Measurements from ENCODE around the gene KLHL12. TPM values are rescaled to one million over a fixed set of nuclear protein-coding genes. Genes with fewer than 3 reads are reported as not detected.
A peak's percentile ranks its signal among the peaks of the same experiment; 100 is the strongest.
"Not testable (repeated sequence)": the region's sequence is repeated elsewhere in the genome, so short reads cannot be mapped to it uniquely, and the experiment has no call there.

Gene KLHL12
- total RNA-seq, 2 experiments from 2014 or later: 42.6 to 44.1 TPM

DNA sequence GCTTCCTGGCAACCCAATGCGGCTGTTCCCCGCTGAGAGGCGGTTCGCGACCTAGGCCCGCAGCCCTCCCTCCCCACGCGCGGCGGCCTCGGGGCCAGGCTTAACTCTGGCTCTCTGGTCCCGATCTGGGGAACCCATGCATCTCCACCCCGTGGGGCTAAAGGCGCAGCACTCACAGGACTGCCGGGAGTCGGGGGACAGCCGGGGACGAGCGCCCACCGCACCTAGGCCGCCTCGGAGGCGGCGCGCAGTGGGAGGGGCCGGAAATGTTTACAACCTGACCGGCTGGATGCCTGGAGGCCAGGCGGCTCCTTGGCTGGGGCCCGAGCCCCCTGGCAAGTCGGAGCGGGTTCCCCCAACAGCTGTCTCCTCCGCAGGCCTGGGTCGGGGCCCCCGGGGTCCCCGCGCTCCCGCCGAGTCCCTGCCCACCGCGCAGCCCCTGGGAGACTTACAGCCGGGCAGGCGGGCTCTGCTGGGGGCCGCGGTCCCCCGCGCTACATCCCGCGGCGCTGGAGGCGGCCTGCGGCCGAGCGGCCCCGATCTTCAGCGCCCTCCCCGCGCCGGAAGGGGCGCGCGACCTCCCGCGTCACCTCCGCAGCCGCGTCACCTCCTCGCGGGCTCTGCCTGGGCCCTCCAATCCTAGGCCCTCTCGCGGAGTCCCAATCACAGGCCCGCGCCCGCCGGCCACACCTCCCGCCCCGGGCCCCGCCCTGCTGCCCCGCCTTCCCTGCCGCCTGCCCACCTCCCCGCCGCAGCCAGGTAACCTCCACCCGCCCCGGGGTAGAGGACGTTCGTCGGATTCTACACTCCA, 30.9 kb upstream of the KLHL12 start, which contains the start of gene ADIPOR1:
TSS of gene ADIPOR1 (minus strand) at position 580 of the 811 bp plus-strand sequence. CDS start 7,242 bp downstream, outside the sequence.
- H3K27me3 Mint-ChIP-seq: no peaks in the 10 kb centered on the region
- peak; percentile 96 for DNase-seq
- H3K4me3 Mint-ChIP-seq: peak within 1 kb of the TSS; percentile 85
- H3K27ac Mint-ChIP-seq: peak within 1 kb of the TSS; percentile 74
- peaks cover 2% of the 10 kb centered on the region for H3K36me3 Mint-ChIP-seq
- peaks cover 34% of the 10 kb centered on the region for H3K4me1 Mint-ChIP-seq
- no peaks in the 10 kb centered on the region for H3K9me3 Mint-ChIP-seq

GRCh38 chr1:202956969-202957368, 29.9 kb upstream of the KLHL12 start:
- H3K27ac Mint-ChIP-seq: peak overlapping the region; percentile 74
- H3K9me3 Mint-ChIP-seq: no peaks in the 10 kb centered on the region
- no peaks in the 10 kb centered on the region for H3K27me3 Mint-ChIP-seq
- DNase-seq: no peak
- H3K4me1 Mint-ChIP-seq: peaks cover 40% of the 10 kb centered on the region
- peaks cover 2% of the 10 kb centered on the region for H3K36me3 Mint-ChIP-seq
- H3K4me3 Mint-ChIP-seq: peak overlapping the region; percentile 85

GRCh38 chr1:202954057-202954745, 27.2 kb upstream of the KLHL12 start:
- H3K27ac Mint-ChIP-seq: no peak overlapping the region
- H3K4me1 Mint-ChIP-seq: peaks cover 47% of the 10 kb centered on the region
- H3K4me3 Mint-ChIP-seq: no peak overlapping the region

DNA sequence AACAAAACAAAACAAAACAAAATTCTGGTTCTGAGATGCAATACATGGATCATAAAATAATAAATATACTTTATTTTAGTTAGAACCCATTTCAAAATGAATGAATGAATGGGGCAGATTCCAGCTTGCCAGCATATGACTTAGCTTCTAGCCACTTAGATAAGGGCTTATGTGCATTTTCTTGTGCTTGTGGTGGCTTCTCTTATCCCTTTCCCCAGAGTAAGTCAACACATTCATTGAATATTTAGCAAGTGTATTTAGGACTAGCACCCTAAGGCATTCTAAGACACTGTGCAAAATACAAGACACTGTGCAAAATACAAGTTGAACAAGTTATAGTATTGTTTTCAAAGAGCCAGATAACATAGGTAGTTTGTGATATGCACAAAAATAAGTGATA, 26.4 kb upstream of the KLHL12 start:
- peaks cover 4% of the 10 kb centered on the region for H3K36me3 Mint-ChIP-seq
- H3K4me1 Mint-ChIP-seq: peaks cover 43% of the 10 kb centered on the region
- H3K4me3 Mint-ChIP-seq: no peak overlapping the region
- no peaks in the 10 kb centered on the region for H3K27me3 Mint-ChIP-seq
- H3K9me3 Mint-ChIP-seq: no peaks in the 10 kb centered on the region
- no peak for DNase-seq
- no peak overlapping the region for H3K27ac Mint-ChIP-seq

More at GRCh38 chr1:202954057-202954745, 27.2 kb upstream of the KLHL12 start:
- no peaks in the 10 kb centered on the region for H3K27me3 Mint-ChIP-seq
- DNase-seq: no peak
- H3K9me3 Mint-ChIP-seq: no peaks in the 10 kb centered on the region
- peaks cover 4% of the 10 kb centered on the region for H3K36me3 Mint-ChIP-seq

- no peak for DNase-seq
- Mint-ChIP-seq H3K36me3 (peaks cover 4% of the 10 kb centered on the region), H3K27me3 (no peaks in the 10 kb centered on the region), H3K4me3 (no peak overlapping the region), H3K9me3 (no peaks in the 10 kb centered on the region), H3K4me1 (peaks cover 43% of the 10 kb centered on the region), H3K27ac (peak overlapping the region; percentile 72)
Observed at GRCh38 chr1:202952818-202953217, 25.8 kb upstream of the KLHL12 start.

DNA sequence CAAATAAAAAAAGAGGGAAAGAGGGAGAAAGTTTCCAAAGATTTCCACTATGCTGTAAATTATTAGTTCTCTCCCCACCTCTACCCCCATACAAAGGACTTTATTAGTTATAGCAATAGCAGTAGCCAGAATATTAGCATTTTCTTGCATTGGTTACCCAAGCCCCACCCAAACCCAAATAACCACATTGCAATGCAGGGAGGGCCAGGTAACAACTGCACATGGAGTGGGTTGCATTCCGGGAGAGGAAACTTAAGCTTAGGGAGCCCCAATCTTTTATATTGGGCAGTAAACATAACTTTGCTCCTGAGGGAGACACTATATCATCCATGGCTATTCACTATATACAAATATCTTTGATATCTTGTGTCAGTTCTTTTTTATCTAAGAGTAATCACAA, 25.1 kb upstream of the KLHL12 start:
- no peak overlapping the region for H3K4me3 Mint-ChIP-seq
- DNase-seq: no peak
- no peaks in the 10 kb centered on the region for H3K9me3 Mint-ChIP-seq
- H3K4me1 Mint-ChIP-seq: peaks cover 41% of the 10 kb centered on the region
- H3K36me3 Mint-ChIP-seq: peaks cover 4% of the 10 kb centered on the region
- no peaks in the 10 kb centered on the region for H3K27me3 Mint-ChIP-seq
- H3K27ac Mint-ChIP-seq: no peak overlapping the region

DNA sequence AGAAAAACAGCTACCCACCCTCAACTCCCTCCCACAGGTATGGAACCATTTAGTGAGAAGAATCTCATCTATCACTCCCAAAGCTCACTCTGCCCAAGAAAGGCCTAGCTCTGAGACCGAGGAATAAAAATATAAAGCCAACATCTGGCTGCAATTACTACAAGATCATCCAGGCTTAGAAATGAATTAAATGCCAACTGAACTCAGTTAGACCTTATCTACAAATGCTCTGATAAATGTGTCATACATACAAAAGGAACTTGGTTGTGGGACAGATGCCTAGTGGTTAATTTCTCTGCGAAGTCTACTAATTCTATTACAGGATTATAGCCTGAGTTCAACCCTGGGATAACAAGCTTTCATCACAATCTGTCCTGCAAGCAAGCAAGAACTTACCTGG, 24.4 kb upstream of the KLHL12 start:
- peaks cover 34% of the 10 kb centered on the region for H3K4me1 Mint-ChIP-seq
- H3K27me3 Mint-ChIP-seq: no peaks in the 10 kb centered on the region
- no peak overlapping the region for H3K4me3 Mint-ChIP-seq
- DNase-seq: no peak
- no peak overlapping the region for H3K27ac Mint-ChIP-seq
- H3K9me3 Mint-ChIP-seq: no peaks in the 10 kb centered on the region
- H3K36me3 Mint-ChIP-seq: peaks cover 4% of the 10 kb centered on the region

- DNase-seq: no peak
- H3K9me3 Mint-ChIP-seq: no peaks in the 10 kb centered on the region
- H3K27ac Mint-ChIP-seq: no peak overlapping the region
- peaks cover 7% of the 10 kb centered on the region for H3K36me3 Mint-ChIP-seq
- H3K27me3 Mint-ChIP-seq: no peaks in the 10 kb centered on the region
- no peaks in the 10 kb centered on the region for H3K4me1 Mint-ChIP-seq
- no peak overlapping the region for H3K4me3 Mint-ChIP-seq
Observed at GRCh38 chr1:202945483-202945882, 18.4 kb upstream of the KLHL12 start.

DNA sequence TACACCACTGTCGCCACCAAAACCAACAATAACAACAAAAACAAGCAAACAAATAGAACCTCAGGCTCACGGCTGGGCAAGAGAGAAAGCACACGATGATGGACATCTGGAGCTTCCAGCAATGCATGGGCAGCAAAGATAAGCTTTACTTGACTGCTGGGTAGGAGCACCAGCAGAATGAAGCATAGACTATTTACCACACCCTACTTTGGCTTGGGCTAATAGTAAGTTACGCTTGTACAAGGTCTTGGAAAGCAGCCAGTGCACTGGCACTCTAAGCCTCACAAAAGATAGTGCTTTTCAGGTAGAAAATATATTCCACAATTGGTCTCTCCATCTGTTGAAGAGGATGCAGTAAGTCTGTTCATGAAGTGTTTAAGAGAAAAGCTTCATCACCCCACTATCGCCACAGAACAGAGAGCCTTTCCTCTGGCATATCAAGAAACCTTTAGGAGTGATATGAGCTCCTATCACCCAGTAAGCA, 17.4 kb upstream of the KLHL12 start:
- H3K27me3 Mint-ChIP-seq: no peaks in the 10 kb centered on the region
- H3K9me3 Mint-ChIP-seq: no peaks in the 10 kb centered on the region
- no peak for DNase-seq
- H3K27ac Mint-ChIP-seq: no peak overlapping the region
- no peak overlapping the region for H3K4me3 Mint-ChIP-seq
- H3K4me1 Mint-ChIP-seq: no peaks in the 10 kb centered on the region
- peaks cover 7% of the 10 kb centered on the region for H3K36me3 Mint-ChIP-seq

GRCh38 chr1:202942426-202942825, 15.4 kb upstream of the KLHL12 start:
- no peak overlapping the region for H3K27ac Mint-ChIP-seq
- H3K9me3 Mint-ChIP-seq: no peaks in the 10 kb centered on the region
- H3K36me3 Mint-ChIP-seq: peaks cover 7% of the 10 kb centered on the region
- H3K4me1 Mint-ChIP-seq: no peaks in the 10 kb centered on the region
- no peaks in the 10 kb centered on the region for H3K27me3 Mint-ChIP-seq
- no peak overlapping the region for H3K4me3 Mint-ChIP-seq
- no peak for DNase-seq

DNA sequence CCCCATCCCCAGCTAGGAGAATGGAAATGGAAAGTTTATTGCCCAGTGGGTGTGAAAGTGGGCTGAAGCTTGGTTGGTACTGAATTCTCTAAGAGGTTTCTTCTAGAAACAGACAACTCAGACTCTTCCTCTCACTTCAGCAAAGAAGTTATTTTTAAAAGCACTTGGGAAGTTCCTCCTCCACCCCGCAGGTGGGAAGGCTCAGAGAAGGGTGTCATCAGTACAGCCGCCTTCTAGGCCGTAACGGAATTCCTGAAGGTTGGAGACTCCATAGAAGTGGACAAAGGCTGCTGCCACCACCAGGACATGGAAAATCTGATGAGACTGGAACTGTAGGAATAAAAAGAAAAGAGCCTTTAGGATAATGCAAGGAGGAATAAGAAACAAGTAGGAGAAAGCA, 14.3 kb upstream of the KLHL12 start:
- no peak for DNase-seq
- Mint-ChIP-seq H3K27ac (no peak overlapping the region), H3K9me3 (no peaks in the 10 kb centered on the region), H3K4me1 (no peaks in the 10 kb centered on the region), H3K4me3 (no peak overlapping the region), H3K36me3 (peaks cover 7% of the 10 kb centered on the region), H3K27me3 (no peaks in the 10 kb centered on the region)

- no peak overlapping the region for H3K4me3 Mint-ChIP-seq
Observed at GRCh38 chr1:202940561-202940960, 13.5 kb upstream of the KLHL12 start.

GRCh38 chr1:202938287-202938925, 11.4 kb upstream of the KLHL12 start:
- no peak overlapping the region for H3K27ac Mint-ChIP-seq
- peaks cover 4% of the 10 kb centered on the region for H3K4me1 Mint-ChIP-seq
- peaks cover 4% of the 10 kb centered on the region for H3K36me3 Mint-ChIP-seq
- H3K9me3 Mint-ChIP-seq: no peaks in the 10 kb centered on the region
- peaks cover 14% of the 10 kb centered on the region for H3K27me3 Mint-ChIP-seq
- no peak for DNase-seq
- H3K4me3 Mint-ChIP-seq: no peak overlapping the region

More at GRCh38 chr1:202940561-202940960, 13.5 kb upstream of the KLHL12 start:
- Mint-ChIP-seq H3K27me3 (no peaks in the 10 kb centered on the region), H3K36me3 (peaks cover 7% of the 10 kb centered on the region), H3K27ac (no peak overlapping the region), H3K4me1 (no peaks in the 10 kb centered on the region), H3K9me3 (no peaks in the 10 kb centered on the region)
- no peak for DNase-seq

- peaks cover 19% of the 10 kb centered on the region for H3K27me3 Mint-ChIP-seq
- not testable (repeated sequence) for H3K4me3 Mint-ChIP-seq, H3K4me1 Mint-ChIP-seq, H3K36me3 Mint-ChIP-seq, DNase-seq, H3K9me3 Mint-ChIP-seq, H3K27ac Mint-ChIP-seq
Observed at GRCh38 chr1:202936409-202936808, 9.4 kb upstream of the KLHL12 start.

DNA sequence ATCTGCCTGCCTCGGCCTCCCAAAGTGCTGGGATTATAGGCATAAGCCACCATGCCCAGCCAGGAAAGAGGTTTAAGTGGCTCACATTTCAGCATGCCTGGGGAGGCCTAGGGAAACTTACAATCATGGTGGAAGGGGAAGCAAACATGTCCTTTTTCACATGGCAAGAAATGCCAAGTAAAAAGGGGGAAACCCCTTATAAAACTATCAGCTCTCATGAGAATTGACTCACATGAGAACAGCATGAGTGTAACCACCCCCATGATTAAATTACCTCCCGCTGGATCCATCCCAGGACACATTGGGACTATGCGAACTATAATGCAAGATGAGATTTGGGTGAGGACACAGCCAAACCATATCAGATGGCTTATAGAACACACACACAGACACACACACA, 8.8 kb upstream of the KLHL12 start:
- DNase-seq: no peak
- H3K4me1 Mint-ChIP-seq: peaks cover 4% of the 10 kb centered on the region
- no peak overlapping the region for H3K27ac Mint-ChIP-seq
- H3K36me3 Mint-ChIP-seq: no peaks in the 10 kb centered on the region
- H3K4me3 Mint-ChIP-seq: no peak overlapping the region
- peaks cover 1% of the 10 kb centered on the region for H3K9me3 Mint-ChIP-seq
- peaks cover 19% of the 10 kb centered on the region for H3K27me3 Mint-ChIP-seq
